Mesenteric fat pad (tissue), 1 donor: ENCODE results near the gene LRRC59. TPM values are rescaled to one million over a fixed set of nuclear protein-coding genes. Genes with fewer than 3 reads are reported as not detected.
"Not testable (repeated sequence)": the region's sequence is repeated elsewhere in the genome, so short reads cannot be mapped to it uniquely, and the experiment has no call there.

ENCODE experiments used
- DNase-seq: peaks from one replicate; pipeline ENCODE4 v3.0.0-alpha.2; 2020; ENCODE audit warnings: low spot score
- total RNA-seq: library from RNA; stranded (reverse); fragmentation: NEBNext Ultra II Directional; extraction: Animal tissue kit (Norgen Biotek cat#: 25700); gene quantifications from one replicate; pipeline ENCODE4 v1.2.1, GENCODE V29; 2021
- donor health status: DM: yes; HTN: yes; CAD: no.

Gene LRRC59
- total RNA-seq, 1 donor from 2014 or later = 126 TPM

DNA sequence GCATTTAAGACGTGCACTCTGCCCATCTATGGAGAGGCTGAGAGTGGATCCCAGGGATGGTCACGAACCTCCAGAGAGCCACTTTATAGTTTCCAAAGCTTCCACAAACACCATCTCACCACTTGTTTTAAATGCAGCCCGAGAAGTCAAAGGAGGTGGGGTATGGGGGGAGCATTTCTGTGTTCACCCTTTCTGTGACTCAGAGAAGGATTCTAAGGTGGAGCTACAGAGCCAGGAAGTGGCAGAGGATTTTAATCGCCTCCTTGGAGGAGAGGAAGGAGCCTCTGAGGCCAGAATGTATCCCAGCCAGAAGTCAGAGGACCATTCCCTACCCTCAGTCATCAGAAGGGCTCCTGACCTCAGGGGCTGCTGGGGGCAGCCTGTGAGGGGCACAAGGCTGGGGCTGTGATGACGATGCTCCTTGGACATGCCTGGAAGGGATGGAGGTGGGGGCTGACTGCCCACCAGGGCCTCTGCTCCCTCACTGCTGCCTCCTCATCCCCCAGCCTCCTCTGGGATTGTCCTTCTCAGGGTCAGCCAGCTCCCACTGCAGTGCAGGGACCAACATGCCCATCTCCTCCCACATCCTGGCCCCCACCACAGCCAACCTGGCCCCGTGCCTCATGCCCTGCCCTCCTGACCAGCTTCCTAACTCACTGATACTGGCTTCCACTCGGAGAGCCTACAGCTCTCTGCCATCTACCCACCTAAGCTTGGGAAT, 48.6 kb downstream of the LRRC59 start:
- DNase-seq = peak; percentile 67

DNA sequence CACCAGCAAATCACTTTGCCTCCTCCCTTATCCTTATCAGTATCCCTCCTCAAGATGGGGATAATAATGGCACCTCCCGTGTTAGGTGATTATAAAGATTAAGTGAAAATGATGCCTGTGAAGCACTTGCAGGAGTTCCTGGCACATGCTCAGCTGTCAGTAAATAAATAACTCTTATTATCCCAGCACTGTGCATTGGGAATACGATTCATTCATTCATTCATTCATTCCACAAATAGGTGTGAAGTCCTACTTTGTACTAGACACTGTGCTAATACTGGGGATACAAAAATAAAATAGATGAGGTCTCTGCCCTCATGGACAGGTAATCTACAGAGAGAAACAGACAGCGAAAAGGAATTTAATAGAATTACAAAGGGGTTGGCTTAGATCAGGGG, 49.4 kb downstream of the LRRC59 start:
- DNase-seq = no peak

DNA sequence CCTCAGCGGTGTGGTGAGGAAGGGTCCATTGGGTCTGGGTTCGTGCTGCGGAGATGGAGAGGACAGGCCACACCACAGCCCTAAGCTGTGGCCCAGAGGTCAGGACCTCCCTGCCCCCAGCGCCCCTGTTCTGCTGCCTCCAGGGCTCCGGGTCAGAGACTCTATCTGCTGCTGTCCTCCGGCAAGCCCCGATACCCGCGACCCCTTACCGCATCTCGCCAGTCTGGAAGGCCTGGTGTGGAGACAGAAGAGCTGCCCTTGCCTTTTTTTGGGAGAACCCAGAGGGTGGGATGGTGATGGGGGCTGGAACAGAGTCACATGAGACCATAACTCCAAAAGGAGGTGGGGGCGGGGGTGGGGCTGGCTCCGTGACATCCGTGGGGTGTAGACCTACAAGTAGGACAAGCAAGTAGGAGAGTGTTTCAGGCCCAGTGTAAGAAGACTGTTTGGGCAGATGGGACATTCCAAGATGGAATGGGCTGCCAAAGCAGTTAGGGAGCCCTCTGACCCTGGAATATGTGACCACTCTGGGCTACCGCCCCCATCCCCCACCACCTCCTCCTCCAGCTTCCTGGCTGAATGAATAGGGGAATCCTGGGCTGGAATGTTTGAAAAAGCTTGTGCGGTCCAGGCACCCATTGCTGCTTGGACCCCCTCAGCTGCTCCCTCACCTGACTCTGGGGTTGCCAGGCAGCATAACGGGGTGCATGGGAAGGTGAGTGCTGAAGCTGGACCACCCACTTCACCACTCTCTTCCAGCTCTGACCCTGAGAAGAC, 50.0 kb downstream of the LRRC59 start:
- DNase-seq = peak; percentile 80

DNA sequence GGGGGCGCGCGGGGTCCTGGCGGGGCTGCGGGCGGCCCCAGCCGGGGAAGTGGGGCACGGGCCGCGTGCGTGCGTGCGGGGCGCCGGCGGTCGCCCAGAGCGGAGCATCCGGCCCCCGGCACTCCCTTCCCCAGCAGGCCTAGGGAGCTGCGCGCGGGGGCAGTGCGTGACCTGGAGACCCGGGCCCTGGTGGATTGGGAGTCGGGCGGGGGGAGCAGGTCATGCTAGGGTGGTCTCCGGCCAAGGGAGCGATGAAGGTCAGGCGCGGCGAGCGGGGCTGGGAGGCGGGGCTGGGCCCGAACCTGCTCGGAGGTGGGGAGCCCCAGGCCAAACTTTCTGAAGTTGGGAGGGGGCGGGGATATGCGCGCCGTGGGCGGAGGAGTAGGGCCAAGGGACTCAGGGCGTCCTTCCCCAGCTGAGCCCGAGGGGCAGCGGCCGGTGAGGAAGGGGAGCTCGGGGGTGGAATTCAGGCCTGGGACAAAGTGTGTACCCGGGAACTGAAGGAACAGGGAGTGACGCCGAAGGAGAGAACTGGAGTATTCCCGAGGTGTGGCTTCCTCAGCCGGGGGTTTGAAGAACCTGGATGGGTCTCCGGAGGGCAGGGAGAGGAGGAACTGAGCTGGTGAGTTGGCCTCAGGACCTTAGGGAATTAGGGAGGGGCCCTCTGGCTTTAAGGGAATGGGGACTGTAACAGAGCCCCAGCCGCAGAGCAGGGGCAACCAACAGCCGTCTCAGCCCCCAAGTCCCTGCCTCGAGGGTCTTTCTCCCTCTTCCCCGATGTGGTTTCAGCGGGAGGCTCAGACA, 50.8 kb downstream of the LRRC59 start:
- DNase-seq = peak; percentile 91

DNA sequence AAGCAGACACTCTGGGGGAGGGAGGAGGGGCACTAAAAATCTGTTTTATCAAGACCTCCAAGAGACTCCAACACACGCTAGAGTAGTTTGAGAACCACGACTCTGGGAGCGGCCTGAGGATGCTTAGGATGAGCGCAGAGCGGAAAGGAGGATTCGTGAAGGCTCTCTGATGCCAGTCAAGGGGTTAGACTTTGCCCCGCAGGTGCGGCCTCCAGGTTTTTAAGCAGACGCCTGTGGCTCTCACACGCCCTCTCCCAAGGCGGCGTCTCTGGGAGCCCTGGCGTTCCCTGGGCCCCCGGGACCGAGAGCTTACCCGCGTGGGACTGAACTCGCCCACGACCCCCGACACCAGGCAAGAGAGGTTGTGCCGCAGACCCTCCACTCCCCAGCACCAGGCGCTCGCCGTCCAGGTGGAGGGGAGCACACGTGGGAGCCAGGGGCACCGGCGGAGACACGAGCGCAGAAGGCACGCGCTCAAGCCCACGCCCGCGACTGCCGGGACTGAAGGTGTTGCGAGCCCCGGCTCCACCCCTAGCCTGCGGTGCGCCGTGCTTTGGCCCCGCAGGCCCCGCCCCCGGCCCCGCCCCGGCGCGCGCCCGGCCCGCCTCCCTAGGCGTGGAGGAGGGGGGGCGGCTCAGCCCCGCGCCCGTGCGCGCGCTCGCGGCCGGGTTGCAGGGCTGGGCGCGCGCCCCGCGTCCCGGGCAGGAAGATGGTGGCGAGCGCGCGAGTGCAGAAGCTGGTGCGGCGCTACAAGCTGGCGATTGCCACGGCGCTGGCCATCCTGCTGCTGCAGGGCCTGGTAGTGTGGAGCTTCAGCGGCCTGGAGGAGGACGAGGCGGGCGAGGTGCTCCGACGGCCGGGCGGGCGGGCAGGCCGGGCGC, 51.7 kb downstream of the LRRC59 start, which contains the start of gene XYLT2:
TSS of gene XYLT2 (plus strand) at position 695 of the 881 bp plus-strand sequence. CDS start at position 710, 15 bp downstream.
- peak; percentile 94 for DNase-seq

DNA sequence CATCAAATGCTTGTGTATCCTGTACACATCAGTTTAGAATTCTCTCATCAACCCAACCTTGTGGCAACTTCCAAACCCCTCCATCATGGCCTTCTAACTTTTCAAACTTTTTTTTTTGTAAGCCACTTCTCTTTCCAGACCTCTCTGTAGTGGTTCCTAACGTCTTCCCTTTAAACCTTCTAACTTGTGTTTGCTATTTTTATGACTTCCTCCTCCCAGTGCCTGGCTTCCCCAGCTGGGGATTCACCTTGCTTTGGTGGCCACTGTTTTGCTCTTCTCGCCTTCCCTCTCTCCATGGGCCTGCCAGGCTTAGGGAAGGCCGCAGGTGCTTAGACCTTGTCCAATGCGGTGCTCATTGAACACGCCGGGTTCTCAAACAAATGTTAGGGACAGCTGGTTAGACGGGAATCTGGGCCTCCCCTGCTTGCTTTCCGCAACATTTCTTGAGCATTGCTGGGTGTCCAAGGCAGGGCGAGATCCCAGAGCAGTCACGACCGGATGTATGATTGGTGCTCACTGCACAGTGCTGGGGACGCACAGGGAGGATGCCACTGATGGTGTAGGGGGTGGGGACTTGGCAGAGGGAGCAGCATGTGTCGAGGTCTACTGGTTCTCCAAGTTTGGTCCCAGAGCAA, 52.5 kb downstream of the LRRC59 start:
- DNase-seq = peak; percentile 68

DNA sequence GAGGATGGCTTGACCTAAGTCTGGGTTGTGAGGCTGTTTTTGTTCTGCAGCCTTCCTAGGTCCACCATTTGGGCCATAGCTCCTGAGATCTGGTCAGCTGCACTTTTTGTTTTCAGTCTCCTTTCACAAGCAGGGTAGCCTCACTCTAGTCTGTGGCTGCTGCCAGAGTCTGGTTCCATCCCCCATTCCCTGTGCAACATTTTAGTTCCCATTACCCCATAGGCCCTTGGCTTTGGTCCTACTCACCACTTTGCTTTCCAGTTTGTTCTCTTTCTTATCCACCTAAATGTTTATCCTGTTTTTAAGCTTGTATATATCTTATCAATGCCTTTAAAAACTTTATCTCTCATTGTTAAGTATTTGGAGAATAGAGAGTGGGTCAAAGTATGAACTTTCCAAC, 57.9 kb downstream of the LRRC59 start:
- peak; percentile 45 for DNase-seq

DNA sequence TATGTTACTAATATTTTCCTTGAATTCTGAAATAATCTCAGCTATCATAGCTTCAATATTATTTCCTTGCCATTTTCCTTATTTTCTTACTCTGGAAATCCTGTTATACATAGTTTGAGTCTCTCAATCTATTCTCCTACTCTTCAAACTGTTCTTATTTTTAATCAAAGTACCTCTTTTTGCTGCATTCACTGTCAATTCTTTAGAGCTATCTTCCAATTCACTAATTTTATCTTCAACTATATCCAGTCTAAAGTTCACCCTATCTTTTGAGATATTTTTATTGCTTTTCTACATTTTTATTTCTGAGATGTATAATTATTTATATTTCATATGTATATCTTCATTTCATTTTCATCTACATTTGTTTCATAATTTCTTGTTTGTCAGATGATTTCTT, 58.7 kb downstream of the LRRC59 start:
- no peak for DNase-seq

DNA sequence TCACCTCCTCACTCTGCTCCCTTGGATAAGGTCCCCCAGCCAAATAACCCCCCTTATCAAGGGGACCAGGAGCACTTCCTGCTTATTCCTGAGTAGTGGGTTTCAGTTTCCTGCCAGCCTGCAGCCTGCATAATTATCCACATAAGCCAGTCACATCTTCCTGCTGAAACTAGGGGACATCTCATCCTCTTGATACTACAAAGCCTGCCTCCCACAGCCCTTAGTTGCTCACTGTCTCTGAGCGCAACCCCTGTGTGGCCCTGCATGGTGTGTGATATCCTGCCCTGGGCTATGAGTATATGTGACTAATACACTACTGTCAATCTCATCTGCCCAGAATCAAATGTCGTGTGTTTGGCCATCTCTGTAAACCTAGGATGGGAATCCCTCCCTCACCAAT, 59.4 kb downstream of the LRRC59 start:
- DNase-seq = no peak

DNA sequence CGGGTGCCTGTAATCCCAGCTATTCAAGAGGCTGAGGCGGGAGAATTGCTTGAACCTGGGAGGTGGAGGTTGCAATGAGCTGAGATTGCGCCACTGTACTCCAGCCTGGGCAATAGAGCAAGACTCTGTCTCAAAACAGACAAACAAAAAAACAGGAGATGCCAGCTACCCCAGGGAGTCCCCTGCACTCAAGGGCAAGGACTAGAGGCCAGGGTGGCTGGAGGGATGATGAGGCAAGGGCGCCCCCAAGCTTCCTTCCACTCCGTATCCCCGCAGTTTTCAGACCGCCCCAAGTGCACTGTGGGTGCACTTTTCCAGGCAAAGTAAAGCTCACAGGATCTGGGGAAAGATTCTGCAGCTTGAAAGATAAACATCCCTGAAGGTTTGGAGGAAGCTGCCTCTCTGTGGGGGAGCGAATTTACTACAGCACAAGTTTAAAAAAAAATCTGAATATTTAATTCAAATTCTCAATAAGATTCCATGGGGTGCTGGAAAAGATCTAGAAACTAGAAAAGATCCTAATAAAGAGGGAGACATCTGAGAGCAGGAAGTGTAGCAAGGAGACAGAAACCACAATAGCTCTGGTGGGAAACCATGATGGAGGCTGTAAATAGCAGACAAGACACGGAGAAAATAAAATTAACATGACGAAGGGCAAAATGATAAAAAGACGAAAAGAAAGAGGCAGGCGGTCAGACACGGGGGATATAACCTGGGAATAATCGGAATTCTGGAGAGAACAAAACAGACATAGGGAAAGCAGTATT, 63.8 kb downstream of the LRRC59 start:
- DNase-seq = not testable (repeated sequence)

DNA sequence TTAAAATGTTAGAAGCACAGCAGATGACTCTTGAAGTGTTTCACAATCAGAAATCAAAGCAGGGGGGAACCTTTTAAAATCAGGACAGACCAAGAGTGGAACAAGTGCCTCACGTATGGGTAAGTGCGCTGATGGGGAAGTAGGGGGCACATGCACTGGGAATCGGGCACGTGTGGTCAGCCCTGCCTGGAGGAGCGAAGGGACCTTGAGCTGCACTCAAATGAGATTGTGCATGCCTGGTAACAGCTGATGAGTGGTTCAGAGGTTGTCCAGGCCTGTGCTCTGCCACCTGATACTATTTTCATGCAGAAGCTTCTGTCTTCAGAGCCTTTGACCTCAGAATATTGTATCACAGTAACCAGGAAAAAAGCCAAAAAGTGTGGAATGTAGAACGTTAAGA, 65.1 kb downstream of the LRRC59 start:
- DNase-seq = peak; percentile 57

Other genes with a start within 250 kb of the LRRC59 start
- gene PPP1R9B, start 246.8 kb downstream of the LRRC59 start, total RNA-seq = 56.5 TPM
- gene SGCA, start 231.5 kb downstream of the LRRC59 start, total RNA-seq = 0.32 TPM
- gene COL1A1, start 195.9 kb downstream of the LRRC59 start, total RNA-seq = 309 TPM
- not detected for gene TMEM92, start 123.1 kb downstream of the LRRC59 start, total RNA-seq
- 14.4 TPM for gene XYLT2, start 51.4 kb downstream of the LRRC59 start, total RNA-seq
- 51.5 TPM for gene MRPL27, start 24.3 kb downstream of the LRRC59 start, total RNA-seq
- gene EME1, start 24.3 kb downstream of the LRRC59 start, total RNA-seq = not detected
- gene ACSF2, start 28.7 kb upstream of the LRRC59 start, total RNA-seq = 148 TPM
- gene CHAD, start 71.4 kb upstream of the LRRC59 start, total RNA-seq = 0.39 TPM
- gene RSAD1, start 81.3 kb upstream of the LRRC59 start, total RNA-seq = 35.1 TPM
- gene MYCBPAP, start 110.9 kb upstream of the LRRC59 start, total RNA-seq = 0.61 TPM
- not detected for gene EPN3, start 135.2 kb upstream of the LRRC59 start, total RNA-seq
- gene SPATA20, start 149.7 kb upstream of the LRRC59 start, total RNA-seq = 22.3 TPM
- 0.58 TPM for gene CACNA1G, start 163.2 kb upstream of the LRRC59 start, total RNA-seq
- 52.8 TPM for gene ABCC3, start 237.4 kb upstream of the LRRC59 start, total RNA-seq